Measurements from ENCODE around the gene OR8G1. TPM values are rescaled to one million over a fixed set of nuclear protein-coding genes. Genes with fewer than 3 reads are reported as not detected.

The OR8G1 gene
- total RNA-seq, 1 donor from 2014 or later = not detected

DNA sequence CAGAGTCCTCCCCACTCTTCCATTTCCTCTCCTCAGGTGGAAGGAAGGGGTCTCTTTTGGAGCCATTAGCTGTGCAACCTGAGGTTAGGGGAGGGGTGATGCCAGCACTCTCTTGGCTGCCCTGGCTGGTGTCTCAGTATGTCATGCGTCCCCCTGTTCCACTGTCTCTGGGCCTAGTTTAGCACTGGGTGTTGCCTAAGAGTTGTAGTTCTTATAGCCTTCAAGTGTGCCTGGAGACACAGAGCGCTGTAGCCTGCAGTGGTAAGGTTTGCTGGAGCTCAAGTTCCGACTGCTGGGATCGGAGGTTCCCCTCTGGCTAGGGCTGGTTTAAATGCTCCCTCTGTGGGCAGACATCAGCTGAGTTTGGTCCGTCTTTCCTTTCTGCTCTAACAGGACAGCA, 36.9 kb upstream of the OR8G1 start:
- Mint-ChIP-seq H3K36me3 (ENCODE audit: insufficient read depth) (no peaks in the 10 kb centered on the region), H3K27ac (no peak overlapping the region), H3K9me3 (ENCODE audit: low read depth) (no peaks in the 10 kb centered on the region), H3K4me3 (ENCODE audit: low read depth) (no peak overlapping the region), H3K4me1 (ENCODE audit: low read depth) (no peaks in the 10 kb centered on the region), H3K27me3 (no peaks in the 10 kb centered on the region)
- TF ChIP-seq CTCF (IDR thresholded peaks at IDR 0.05; ENCODE audit: unreplicated experiment) = no peak
- no peak for DNase-seq (ENCODE audit: low spot score, unreplicated experiment)

DNA sequence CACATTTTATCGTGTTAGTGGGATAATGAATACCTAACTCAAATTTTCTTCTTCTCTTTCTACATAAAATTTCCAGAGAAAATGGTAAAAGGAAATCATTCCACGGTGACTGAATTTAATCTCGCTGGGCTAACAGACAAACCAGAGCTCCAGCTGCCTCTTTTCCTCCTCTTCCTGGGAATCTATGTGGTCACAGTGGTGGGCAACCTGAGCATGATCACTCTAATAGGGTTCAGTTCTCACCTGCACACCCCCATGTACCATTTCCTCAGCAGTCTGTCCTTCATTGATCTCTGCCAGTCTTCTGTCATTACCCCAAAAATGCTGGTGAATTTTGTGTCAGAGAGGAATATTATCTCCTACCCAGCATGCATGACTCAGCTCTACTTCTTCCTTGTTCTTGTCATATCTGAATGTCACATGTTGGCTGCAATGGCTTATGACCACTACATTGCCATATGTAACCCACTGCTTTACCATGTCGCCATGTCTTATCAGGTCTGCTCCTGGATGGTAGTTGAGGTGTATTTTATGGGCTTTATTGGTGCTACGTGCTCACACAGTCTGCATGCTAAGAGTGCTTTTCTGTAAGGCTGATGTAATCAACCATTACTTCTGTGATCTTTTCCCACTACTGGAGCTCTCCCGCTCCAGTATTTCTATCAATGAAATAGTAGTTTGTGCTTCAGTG, 33.6 kb upstream of the OR8G1 start:
- no peaks in the 10 kb centered on the region for H3K27me3 Mint-ChIP-seq

GRCh38 chr11:124209824-124210357, 31.0 kb upstream of the OR8G1 start:
- Mint-ChIP-seq H3K9me3 (ENCODE audit: low read depth) (no peaks in the 10 kb centered on the region), H3K27ac (no peak overlapping the region), H3K36me3 (ENCODE audit: insufficient read depth) (no peaks in the 10 kb centered on the region), H3K27me3 (no peaks in the 10 kb centered on the region), H3K4me1 (ENCODE audit: low read depth) (no peaks in the 10 kb centered on the region), H3K4me3 (ENCODE audit: low read depth) (no peak overlapping the region)
- no peak for TF ChIP-seq CTCF (IDR thresholded peaks at IDR 0.05; ENCODE audit: unreplicated experiment)
- DNase-seq (ENCODE audit: low spot score, unreplicated experiment) = no peak

More for the DNA sequence above, 33.6 kb upstream of the OR8G1 start:
- Mint-ChIP-seq H3K9me3 (ENCODE audit: low read depth) (no peaks in the 10 kb centered on the region), H3K36me3 (ENCODE audit: insufficient read depth) (no peaks in the 10 kb centered on the region), H3K27ac (no peak overlapping the region), H3K4me1 (ENCODE audit: low read depth) (no peaks in the 10 kb centered on the region), H3K4me3 (ENCODE audit: low read depth) (no peak overlapping the region)
- DNase-seq (ENCODE audit: low spot score, unreplicated experiment) = no peak
- TF ChIP-seq CTCF (IDR thresholded peaks at IDR 0.05; ENCODE audit: unreplicated experiment) = no peak

GRCh38 chr11:124210421-124210820, 30.5 kb upstream of the OR8G1 start:
- no peaks in the 10 kb centered on the region for H3K4me1 Mint-ChIP-seq (ENCODE audit: low read depth)
- H3K36me3 Mint-ChIP-seq (ENCODE audit: insufficient read depth) = no peaks in the 10 kb centered on the region
- TF ChIP-seq CTCF (IDR thresholded peaks at IDR 0.05; ENCODE audit: unreplicated experiment) = no peak
- no peaks in the 10 kb centered on the region for H3K27me3 Mint-ChIP-seq
- H3K4me3 Mint-ChIP-seq (ENCODE audit: low read depth) = no peak overlapping the region
- no peak for DNase-seq (ENCODE audit: low spot score, unreplicated experiment)
- H3K9me3 Mint-ChIP-seq (ENCODE audit: low read depth) = no peaks in the 10 kb centered on the region
- no peak overlapping the region for H3K27ac Mint-ChIP-seq

GRCh38 chr11:124211321-124211720, 29.6 kb upstream of the OR8G1 start:
- no peak overlapping the region for H3K27ac Mint-ChIP-seq
- no peaks in the 10 kb centered on the region for H3K9me3 Mint-ChIP-seq (ENCODE audit: low read depth)
- H3K4me3 Mint-ChIP-seq (ENCODE audit: low read depth) = no peak overlapping the region
- H3K36me3 Mint-ChIP-seq (ENCODE audit: insufficient read depth) = no peaks in the 10 kb centered on the region
- no peak for DNase-seq (ENCODE audit: low spot score, unreplicated experiment)
- TF ChIP-seq CTCF (IDR thresholded peaks at IDR 0.05; ENCODE audit: unreplicated experiment) = no peak
- no peaks in the 10 kb centered on the region for H3K4me1 Mint-ChIP-seq (ENCODE audit: low read depth)
- no peaks in the 10 kb centered on the region for H3K27me3 Mint-ChIP-seq

Data from progenitor cell of endocrine pancreas (in vitro differentiated cells).